Activated CD4-positive, alpha-beta T cell treated with anti-CD3 and anti-CD28 coated beads, Interleukin-2, Interleukin-4, amounts not matched to agents 100 ng/mL and 50 ng/mL, durations not matched to agents 16 hours and 8 hours (primary cell): ENCODE measurements around the gene MORC4.

Experiments used
- DNase-seq: peaks from one replicate; pipeline ENCODE4 v3.0.0-alpha.2; 2020; ENCODE audit warnings: low spot score

MORC4 gene

DNA sequence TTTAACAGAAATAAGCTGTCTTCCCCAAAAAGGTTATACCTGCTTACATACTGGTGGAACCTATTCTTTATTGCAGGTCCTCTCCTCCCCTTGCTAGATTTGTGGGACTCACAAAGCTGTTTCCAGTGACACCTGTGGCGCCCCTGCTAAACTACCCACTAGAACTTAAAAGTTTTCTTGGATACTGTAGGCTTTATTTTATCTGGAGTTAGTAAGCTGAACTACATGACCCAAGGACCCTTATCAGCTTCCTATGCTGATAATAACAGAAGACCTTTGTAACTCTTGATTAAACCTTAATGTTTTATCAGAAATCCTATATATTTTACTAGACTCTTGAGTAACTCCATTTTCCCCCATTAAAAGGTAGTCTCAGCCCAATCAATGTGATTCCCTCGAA is 47.5 kb downstream of the MORC4 start:
- DNase-seq, result no peak

DNA sequence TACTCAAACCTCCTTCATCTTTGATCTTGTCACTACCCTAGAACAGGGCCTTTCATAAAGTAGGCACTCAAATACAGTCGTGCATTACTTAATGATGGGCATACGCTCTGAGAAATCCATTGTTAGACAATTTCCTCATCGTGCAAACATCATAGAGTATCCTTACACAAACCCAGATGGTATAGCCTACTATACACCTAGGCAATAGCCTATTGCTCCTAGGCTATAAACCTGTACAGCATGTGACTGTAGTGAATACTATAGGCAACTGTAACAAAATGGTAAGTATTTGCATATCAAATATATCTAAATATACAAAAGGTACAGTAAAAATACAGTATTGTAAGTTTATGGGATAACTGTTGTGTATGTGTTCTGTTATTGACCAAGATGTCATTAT is 47.9 kb downstream of the MORC4 start:
- DNase-seq, result no peak

DNA sequence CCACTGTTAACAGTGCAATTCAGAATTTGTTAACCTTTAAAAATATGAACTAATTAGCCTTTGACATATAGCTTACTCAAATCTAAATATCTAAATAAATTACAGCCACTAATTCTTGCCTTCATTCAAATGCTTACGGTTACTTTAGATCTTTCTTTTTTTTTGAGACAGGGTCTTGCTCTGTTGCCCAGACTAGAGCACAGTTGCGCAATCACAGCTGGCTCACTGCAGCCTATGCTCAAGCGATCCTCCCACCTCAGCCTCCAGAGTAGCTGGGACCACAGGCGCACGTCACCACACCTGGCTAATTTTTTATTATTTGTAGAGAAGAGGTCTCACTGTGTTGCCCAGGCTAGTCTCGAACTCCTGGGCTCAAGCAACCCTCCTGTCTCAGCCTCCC is 48.8 kb downstream of the MORC4 start:
- DNase-seq, result no peak

DNA sequence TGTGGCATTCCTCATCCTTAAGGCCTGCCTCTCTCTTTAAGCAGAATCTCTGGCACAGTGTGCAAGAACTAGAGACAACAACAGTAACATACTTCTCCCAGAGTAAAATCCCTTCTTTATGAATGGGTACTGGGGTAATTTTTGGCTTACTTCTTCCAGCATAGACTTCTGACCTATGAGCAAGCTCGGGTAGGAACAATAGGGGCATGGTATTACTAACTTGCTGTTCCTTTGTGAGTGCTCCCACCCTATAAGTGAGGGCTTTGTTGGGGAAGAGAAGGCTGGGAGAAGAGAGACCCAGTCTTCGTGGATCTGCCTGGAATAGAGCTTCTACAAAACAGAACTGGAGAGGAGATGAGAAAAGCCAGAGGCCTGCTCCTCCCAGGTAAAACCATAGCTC is 49.6 kb downstream of the MORC4 start:
- DNase-seq, result no peak

DNA sequence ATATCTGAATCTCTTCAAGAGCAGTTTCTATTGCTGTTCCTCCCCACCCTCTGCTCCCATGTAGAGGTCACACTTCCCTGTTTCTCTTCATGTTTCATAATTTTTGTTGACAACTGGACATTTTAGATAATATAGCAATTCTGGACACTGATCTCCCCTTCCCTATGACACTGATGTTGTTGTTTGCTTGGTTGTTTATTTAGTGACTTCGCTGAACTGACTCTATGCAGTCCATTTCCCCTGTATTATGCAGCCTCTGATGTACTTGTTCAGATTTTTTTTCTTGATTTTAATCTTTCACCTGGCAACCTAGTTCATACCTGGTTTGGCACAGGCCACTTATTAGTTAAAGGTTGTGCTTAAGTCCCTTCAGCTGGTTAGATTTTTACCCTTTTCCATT is 50.6 kb downstream of the MORC4 start:
- DNase-seq, result no peak

DNA sequence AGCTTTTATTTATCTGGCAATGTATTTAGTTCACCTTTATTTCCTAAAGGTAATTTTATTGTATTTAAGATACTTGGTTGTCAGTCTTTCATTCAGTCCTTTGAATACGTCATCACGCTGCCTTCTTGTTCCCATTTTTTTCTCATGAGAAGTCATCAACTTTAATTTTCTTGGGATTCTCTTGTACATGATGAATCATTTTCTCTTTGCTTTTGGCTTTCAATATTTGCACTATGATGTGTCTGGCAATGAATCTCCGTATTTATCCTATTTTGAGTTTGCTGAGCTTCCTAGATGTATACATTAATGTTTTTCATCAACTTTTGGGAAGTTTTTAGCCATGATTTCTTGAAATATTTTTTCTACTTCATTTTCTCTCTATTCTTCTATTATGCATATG is 51.4 kb downstream of the MORC4 start:
- no peak for DNase-seq

DNA sequence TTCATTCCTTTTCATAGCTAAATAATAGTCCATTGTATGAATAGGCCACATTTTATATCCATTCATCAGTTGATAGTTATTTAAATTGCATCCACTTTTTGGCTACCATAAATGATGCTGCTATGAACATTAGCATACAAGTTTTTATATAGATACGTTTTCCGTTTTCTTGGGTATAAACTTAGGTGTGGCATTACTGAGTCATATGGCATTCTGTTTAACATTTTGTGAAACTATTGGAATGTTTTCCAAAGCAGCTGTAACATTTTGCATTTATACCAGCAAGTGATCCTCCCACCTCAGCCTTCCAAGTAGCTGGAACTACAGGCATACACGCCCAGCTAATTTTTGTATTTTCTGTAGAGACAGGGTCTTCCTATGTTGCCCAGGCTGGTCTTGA is 53.5 kb downstream of the MORC4 start:
- no peak for DNase-seq

DNA sequence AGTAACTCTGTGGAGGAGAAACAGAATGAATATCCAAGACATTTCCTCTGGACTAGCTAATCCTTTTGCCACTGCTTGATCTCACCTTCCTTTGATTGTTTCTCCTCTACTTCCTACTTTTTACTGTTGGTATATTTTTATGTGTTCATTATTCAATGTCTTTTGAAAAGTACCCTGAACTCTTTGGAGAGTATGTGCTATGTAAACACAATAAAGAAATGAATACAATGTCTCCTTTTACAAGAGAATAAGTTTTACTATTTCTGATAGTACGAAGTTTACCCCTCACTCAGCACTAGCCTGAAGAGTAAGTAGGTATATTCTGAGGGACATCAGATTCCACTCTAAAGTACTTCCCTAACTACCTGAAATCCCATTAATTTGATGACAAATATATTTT is 59.9 kb downstream of the MORC4 start:
- DNase-seq, result no peak

DNA sequence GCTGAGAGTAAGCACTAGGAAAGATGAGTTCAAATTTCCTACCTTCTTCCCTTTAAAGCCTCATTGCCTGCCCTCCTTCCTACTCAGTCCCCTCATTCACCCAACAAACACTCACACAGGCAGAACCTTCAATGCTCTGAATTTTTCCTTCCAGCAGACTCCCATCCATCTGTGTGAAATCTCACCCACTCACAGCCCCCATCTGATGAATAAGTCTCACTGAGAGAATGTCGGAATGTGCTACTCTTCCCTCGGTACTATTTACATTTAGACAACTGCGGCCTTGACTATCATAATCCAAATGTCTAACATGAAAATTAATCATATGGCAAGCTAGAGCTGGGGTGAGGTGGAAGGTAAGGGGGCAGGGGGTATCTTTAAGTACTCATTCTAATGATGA is 60.4 kb downstream of the MORC4 start:
- no peak for DNase-seq

DNA sequence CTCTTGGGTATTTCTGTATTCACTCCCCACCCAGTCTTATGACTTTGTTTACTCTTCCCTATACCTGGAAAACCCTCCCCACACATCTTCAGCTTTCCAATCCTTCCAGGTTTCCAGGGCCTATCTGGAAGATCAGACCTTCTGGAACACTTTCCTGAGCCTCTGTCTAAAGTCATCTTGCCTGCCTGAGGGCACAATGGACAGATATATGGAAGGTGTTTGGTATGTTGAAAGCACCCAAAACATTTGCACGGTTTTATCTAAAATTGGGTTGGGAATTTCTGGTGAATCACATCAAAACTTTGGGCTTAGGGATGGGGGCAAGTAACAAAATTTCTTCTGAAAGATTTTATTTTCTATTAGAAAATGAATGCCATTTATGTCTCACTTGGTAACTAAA is 63.8 kb downstream of the MORC4 start:
- DNase-seq, result no peak

DNA sequence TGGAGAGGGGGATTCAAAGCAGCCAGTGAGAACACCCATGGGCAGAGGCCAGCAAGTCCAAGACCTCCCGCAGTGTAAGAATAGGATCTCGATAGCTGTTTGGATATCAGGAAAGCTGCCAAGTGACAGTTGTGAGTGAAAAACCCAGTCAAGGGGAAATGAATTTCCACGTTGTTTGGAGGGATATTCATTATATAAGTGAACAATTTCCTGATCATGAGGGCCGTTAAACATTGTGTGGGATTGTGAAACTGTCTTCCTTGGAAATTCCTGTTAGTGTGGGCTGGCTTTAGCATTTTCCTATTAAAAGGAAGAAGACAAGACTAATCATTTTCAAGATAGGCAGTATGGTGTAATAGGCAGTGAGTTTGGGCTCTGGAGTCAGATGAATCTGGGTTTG is 64.8 kb downstream of the MORC4 start:
- DNase-seq, result no peak

DNA sequence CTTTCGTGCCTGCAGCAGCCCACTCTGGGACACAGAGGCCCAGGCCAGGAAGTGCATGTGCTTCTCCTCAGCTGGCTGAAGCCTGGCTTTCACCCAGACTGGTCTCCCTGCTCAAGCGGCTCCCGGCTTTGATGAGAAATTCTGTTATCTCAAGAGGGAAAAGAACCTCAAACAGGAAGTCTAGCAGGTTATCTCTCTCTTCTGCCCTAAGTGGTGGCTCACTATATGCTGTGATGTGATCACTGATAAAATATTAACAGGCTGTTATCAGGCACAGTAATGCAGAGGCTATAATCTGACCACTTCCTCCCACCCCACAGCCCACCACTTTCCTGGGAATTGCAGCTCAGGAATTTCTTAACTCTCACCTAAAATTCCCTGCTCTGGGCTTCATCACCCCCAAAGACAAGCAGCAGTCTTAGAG is 66.5 kb downstream of the MORC4 start:
- DNase-seq, result no peak

DNA sequence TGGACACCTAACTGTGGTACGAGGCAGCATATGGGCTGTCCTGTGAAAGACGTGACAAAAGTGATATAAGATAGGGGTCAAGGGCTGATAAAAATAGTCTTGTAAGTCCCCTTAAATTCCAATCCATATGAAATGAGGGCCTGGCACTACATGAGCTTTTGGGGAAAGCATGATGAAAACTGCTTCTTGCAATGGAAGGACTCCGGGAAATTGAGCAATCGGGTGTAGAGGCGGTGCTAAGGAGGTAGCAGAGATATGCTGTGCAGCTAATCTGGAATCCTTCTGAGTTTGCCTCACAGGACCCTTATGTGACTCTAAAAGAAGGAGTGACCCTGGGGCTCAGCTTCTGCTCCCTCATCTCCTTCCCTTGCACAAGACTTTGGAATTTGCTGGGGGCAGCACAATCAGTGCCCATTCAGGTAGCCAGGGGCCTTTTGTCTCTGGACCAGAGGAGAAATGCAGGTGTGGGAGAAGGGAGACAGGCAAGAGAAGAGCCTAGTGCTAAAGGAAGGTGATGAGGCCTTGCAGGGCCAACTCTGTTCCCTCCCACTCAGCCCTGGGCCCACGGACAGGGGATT is 67.0 kb downstream of the MORC4 start:
- DNase-seq, result no peak

DNA sequence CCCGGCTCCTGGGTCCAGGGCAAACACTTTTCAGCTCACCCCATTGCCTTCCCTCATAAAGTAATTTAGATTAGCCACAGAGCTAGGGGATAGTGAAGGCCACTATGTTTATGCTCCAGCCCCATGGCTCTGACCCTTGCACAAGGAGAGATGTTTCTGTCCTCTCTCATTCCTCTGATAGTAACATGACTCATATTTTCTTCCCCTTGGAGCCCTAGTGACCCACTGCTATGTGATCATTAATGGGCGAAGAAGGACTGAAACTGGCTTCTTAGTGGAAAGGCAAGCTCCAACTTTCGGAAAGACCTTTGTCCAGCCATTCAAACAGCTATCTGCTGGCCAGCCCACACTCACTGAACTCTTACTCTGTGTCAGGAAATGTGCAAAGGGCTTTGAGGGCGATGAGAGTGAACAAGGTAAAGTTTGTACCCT is 67.5 kb downstream of the MORC4 start:
- no peak for DNase-seq

DNA sequence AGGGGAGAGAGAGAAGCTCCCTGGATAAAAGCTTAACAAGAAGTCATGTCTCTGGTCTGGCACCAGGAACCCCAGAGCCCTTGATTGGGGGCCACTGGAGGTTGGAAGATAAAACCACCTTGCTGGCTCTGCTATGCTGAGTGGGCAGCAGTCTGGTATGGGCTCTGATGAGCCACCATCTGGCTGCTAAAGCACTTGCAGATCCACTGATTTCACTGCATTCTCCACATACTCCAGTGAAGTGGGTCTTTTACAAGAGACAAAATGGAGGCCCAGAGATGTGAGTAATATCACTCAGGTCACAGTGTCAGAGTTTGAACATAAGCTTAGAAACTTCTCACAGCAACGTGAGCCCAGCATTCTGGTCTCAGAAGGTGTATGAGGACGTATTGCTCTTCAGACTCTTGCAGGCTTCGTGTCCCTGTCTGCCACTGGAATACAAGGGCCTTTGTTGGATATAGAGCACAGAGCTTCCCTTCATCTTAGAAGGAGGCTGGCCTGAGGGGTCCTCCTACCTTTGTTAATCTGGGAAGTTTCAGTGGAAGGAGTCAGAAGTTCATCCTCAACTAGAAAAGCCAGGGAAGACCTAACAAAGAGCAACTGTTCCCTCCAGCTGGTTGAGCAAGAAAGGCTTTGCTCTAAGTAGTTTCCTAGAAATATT is 68.1 kb downstream of the MORC4 start:
- no peak for DNase-seq

DNA sequence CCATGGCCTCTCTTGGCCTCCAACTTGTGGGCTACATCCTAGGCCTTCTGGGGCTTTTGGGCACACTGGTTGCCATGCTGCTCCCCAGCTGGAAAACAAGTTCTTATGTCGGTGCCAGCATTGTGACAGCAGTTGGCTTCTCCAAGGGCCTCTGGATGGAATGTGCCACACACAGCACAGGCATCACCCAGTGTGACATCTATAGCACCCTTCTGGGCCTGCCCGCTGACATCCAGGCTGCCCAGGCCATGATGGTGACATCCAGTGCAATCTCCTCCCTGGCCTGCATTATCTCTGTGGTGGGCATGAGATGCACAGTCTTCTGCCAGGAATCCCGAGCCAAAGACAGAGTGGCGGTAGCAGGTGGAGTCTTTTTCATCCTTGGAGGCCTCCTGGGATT is 71.8 kb downstream of the MORC4 start:
- no peak for DNase-seq

DNA sequence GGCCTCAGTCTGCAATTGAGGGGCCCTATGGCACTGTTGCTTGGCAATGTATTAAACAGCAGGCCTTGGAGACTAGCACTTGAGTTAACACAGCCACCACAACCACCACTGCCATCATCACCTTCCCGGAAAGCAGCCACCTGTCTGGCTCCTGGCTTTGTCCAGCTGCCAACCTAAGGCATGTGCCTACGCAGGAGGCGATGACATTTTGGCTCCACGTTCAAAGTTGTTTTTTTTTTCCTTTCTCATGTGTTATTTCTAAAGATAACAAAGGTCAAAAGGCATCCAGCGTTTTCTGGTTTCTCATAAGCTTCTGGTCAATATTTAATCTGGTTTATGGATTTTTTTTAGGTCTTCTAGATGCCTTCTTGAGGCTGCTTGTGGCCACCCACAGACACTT is 72.3 kb downstream of the MORC4 start:
- DNase-seq, result no peak

DNA sequence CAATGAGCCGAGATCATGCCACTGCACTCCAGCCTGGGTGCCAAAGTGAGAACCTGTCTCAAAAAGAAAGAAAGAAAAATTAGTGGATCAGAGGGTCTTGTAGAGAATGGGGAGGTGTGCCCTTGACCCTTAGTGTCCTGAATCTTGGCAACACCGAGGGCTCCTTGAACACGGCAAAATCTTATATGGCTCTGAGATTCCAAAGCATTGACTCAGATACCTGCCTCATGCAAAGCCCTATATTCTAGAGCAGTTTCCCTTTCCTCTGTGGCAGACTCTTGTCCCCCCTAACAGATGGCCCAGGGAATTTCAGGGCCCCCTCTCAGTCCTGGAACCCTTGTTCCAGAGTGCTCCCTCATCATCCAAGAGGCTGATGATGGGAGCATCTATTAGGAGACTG is 73.0 kb downstream of the MORC4 start:
- no peak for DNase-seq

DNA sequence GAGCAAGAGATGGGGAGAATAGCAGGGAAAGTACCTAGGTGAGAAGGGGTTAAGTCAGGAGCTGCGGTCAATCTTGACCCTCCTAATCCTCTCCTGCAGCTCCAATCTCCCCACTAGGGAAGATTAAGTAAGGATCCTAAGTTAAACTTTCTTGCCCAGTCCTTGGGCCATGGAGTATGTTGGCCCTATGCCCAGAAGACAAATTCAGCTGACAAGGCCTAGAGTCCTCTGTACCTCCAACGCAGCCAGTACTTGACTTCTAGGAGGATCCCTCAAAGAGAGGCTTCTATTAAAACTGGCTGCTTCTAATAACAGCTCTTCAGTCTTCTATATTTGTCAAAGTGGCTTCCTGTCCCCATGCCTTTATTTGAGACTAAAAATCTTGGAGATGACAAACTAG is 78.4 kb downstream of the MORC4 start:
- DNase-seq, result no peak

DNA sequence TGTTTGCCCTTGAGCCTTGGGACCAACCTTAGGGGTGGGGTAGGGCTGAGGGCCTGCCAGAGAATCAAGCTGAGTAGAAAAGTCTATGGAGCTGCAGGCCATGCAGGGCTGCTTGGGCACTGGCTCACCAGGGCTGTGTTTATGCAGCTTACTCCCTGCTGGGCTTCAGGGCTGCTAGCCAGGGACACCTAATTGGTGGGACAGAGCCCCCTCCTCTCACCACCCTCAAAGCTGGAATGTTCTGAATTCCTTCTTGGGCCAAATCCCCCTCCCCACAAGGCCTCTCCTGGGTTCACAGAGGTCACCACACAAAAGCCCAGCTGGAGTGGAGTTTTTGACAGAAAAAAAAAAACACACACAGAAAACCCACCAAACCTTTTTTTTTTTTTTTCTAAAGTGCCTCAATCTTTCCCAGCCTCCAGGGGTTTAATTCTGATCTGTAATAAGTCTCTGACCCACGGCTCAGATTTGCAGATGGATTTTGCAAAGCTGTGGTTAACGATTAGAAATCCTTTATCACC is 80.0 kb downstream of the MORC4 start, which contains the start of gene CLDN2:
TSS of gene CLDN2 (plus strand) at position 471 of the 521 bp plus-strand sequence. CDS start 7,827 bp downstream, outside the sequence.
- no peak for DNase-seq

DNA sequence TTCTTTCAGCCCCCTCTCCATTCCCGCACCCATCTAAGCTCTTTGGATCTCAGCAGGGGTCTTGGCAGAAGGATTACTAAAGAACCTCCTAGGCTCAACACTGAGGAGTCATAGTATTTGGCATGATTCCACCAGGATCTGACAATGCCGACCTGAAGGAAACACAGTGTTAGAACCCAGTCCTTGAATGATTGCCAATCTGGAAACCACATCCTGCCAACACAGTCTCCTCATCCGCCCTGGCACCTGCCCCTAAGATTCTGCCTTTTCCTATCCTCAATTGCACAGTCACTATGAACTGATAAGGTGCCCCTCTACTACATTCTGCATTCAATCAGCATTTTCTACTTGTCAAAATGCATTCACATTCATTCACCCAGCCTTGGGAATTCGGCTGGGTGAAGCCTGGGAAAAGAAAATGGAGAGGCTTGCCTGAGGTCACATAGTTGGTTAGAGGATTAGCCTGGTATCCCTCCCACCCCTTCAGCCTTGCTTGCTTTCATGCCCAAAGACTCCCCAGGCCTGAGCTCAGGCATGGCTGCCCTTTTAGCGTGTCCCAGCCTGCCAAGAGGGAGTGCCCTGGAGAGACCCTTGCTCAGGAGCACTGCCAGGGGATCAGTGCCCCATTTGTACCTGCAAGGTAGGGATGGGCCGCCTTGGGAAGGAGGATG is 82.0 kb downstream of the MORC4 start:
- DNase-seq, result no peak

DNA sequence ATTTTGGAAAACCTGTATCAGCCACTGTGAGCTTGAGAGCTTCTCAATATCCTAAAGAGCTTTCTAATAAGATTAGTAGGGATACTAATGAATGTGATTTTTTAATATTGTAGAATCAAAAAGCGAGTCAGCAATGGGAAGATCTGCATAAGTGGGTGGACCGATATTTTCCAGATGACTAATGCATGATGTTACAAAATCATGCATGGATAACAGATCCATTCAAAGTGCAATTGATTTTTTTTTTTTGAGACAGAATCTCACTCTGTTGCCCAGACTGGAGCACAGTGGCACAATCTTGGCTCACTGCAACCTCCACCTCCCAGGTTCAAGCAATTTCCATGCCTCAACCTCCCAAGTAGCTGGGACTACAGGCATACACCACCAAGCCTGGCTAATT is 87.1 kb downstream of the MORC4 start:
- DNase-seq, result no peak

DNA sequence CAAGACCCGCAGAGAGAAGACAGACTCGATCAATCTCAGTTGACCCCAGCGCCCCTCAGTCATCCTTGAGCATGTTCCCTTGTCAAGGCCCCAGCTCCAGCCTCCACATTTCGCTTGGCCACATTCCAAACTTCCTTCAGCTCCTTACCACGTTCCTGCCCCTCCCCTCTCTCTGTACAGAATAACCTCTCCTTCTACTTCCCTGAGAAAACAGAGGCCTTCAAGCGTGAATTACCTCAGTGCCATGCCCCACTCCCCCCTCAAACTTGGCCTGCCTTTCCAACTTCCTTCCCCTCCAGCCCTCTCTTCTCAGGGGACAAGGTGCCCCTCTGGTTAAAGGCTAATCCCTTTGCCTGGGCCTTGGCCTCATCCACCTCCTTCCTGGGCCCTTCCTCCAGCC is 93.7 kb downstream of the MORC4 start:
- DNase-seq, result no peak
